IPS-15b (cell line): Measurements from ENCODE around the gene SNAP29.
"Not testable (repeated sequence)": the region's sequence is repeated elsewhere in the genome, so short reads cannot be mapped to it uniquely, and the experiment has no call there.

ENCODE experiments used
- H3K27me3 ChIP-seq: one replicate; pipeline ENCODE4 v1.6.1; 2013; ENCODE audit warnings: low read length; ENCODE audit not compliant: control insufficient read depth, insufficient read depth
- H3K36me3 ChIP-seq: one replicate; pipeline ENCODE4 v1.6.1; 2013; ENCODE audit warnings: low read length; ENCODE audit not compliant: control insufficient read depth, insufficient read depth
- H3K4me1 ChIP-seq: one replicate; pipeline ENCODE4 v1.6.1; 2013; ENCODE audit warnings: mild to moderate bottlenecking, low read length; ENCODE audit not compliant: control insufficient read depth, insufficient read depth
- H3K4me3 ChIP-seq: one replicate; pipeline ENCODE4 v1.5.1; 2013; ENCODE audit warnings: low read depth, low read length
- H3K9ac ChIP-seq: one replicate; pipeline ENCODE4 v1.6.1; 2013; ENCODE audit warnings: low read depth, mild to moderate bottlenecking, low read length
- H3K9me3 ChIP-seq: one replicate; pipeline ENCODE4 v1.6.1; 2013; ENCODE audit warnings: mild to moderate bottlenecking, low read length; ENCODE audit not compliant: control insufficient read depth, insufficient read depth

SNAP29 gene

DNA sequence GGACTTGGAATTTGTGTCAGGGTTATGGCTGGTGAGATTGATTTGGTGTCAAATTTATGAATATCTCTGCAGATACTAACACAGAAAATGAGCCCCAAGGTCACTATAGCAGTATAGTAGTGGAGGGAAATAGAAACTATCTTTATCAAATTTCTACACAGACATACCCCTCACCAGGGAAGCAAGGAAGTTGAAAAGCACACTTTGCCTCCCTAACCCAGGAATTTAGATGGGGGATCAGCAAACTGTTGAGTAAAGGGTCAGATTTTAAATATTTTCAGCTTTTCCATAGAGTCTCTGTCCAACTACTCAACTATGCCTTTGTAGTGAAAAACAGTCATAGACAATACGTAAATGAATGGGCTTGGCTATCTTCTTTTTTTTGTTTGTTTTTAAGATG, 71.2 kb downstream of the SNAP29 start:
- peaks cover 10% of the 10 kb centered on the region for H3K36me3 ChIP-seq
- H3K9ac ChIP-seq, result no peak overlapping the region
- H3K9me3 ChIP-seq, result no peaks in the 10 kb centered on the region
- H3K4me3 ChIP-seq, result no peak overlapping the region
- peaks cover 14% of the 10 kb centered on the region for H3K4me1 ChIP-seq
- no peaks in the 10 kb centered on the region for H3K27me3 ChIP-seq

GRCh38 chr22:20930435-20930834, 71.6 kb downstream of the SNAP29 start:
- Histone ChIP-seq H3K36me3 (peaks cover 10% of the 10 kb centered on the region), H3K4me1 (peaks cover 11% of the 10 kb centered on the region)
- H3K9me3 ChIP-seq, H3K9ac ChIP-seq, H3K4me3 ChIP-seq, H3K27me3 ChIP-seq: not testable (repeated sequence)

DNA sequence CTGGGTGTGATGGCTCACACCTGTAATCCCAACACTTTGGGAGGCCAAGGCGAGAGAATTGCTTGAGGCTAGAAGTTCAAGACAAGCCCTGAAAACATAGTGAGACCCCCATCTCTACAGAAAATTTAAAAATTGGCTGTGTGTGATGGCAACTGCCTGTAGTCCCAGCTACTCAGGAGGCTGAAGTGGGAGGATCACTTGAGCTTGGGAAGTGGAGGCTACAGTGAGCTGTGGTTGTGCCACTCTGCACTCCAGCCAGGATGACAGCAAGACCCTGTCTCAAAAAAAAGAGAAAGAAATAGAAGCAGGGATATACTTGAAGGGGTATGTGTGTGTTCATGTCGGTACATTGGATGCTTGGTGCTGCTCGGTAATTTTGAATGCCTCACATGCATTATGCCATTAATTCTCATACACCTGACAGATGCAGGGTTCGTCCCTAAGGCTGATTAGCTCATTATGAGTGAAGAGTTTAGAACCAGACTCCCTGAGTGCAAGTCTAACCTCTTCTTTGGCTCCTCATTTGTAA, 72.4 kb downstream of the SNAP29 start:
- Histone ChIP-seq H3K36me3 (peaks cover 10% of the 10 kb centered on the region), H3K4me1 (peaks cover 5% of the 10 kb centered on the region), H3K4me3 (no peak overlapping the region), H3K9me3 (no peaks in the 10 kb centered on the region), H3K9ac (no peak overlapping the region), H3K27me3 (no peaks in the 10 kb centered on the region)

- H3K36me3 ChIP-seq, result peaks cover 14% of the 10 kb centered on the region
- H3K4me1 ChIP-seq, result no peaks in the 10 kb centered on the region
- H3K9ac ChIP-seq, result no peak overlapping the region
- no peaks in the 10 kb centered on the region for H3K27me3 ChIP-seq
- no peak overlapping the region for H3K4me3 ChIP-seq
- H3K9me3 ChIP-seq, result no peaks in the 10 kb centered on the region
Observed at GRCh38 chr22:20933910-20934309, 75.1 kb downstream of the SNAP29 start.

GRCh38 chr22:20935049-20935448, 76.2 kb downstream of the SNAP29 start:
- not testable (repeated sequence) for H3K27me3 ChIP-seq, H3K4me3 ChIP-seq, H3K9me3 ChIP-seq, H3K4me1 ChIP-seq, H3K9ac ChIP-seq
- peaks cover 14% of the 10 kb centered on the region for H3K36me3 ChIP-seq

DNA sequence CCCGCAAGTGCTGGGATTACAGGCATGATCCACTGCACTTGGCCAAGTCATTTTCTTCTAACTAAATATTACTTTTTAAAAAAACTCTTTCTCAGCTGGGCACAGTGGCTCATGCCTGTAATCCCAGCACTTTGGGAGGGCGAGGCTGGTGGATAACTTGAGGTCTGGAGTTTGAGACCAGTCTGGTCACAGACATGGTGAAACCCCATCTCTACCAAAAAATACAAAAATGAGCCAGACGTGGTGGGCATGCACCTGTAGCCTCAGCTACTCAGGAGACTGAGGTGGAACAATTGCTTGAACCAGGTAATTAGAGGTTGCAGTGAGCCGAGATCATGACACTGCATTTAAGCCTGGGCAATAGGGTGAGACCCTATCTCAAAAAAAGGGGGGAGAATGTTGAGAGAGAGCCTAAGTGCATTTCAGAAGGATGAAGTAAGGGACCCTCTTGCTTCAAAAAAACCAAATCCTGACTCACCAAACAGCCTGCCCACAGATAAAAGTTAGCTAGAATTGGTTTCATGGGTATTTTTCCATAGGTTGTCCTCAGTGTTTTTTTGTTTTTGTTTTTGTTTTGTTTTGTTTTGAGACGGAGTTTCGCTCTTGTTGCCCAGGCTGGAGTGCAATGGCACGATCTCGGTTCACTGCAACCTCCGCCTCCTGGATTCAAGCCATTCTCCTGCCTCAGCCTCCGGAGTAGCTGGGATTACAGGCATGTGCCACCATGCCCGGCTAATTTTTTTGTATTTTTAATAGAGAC, 77.2 kb downstream of the SNAP29 start:
- H3K9ac ChIP-seq, H3K9me3 ChIP-seq, H3K27me3 ChIP-seq, H3K4me3 ChIP-seq, H3K4me1 ChIP-seq: not testable (repeated sequence)
- peaks cover 14% of the 10 kb centered on the region for H3K36me3 ChIP-seq

DNA sequence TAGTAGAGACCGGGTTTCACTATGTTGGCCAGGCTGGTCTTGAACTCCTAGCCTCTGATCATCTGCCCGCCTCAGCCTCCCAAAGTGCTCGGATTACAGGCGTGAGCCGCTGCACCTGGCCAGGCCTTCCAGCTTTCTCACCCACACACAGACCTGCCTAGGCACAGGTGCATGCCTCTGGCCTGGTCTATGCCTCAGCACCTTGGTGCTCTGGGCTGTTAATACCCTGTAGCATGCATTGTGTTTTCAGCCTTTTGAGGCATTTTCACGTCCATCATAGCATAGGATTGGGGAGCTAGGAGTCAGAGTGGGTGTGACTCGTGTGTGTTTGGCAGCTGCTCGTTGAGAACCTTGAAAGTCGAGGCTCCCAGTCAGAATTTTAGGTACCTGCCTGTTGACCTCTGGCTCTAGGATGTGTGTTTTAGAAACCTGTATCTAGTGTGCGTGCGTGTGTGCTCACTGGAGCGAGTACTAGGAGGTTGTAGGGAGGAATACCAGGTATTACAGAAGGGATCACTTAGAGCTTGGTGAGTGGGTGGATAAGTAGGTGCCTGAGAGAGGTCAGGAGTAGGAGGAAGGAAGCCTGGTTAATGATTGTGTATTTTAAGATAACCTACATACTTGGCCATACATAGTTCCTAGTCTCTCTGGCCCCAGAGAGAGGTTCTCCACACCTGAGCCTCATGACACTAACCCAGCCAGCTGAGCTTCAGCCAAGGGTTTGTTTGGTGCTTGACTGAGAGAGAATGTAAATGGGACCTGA, 78.4 kb downstream of the SNAP29 start:
- Histone ChIP-seq H3K4me3 (no peak overlapping the region), H3K36me3 (peaks cover 14% of the 10 kb centered on the region), H3K27me3 (no peaks in the 10 kb centered on the region), H3K9me3 (no peaks in the 10 kb centered on the region), H3K4me1 (no peaks in the 10 kb centered on the region), H3K9ac (no peak overlapping the region)

- no peak overlapping the region for H3K4me3 ChIP-seq
- no peaks in the 10 kb centered on the region for H3K4me1 ChIP-seq
- peaks cover 14% of the 10 kb centered on the region for H3K36me3 ChIP-seq
- no peaks in the 10 kb centered on the region for H3K9me3 ChIP-seq
- no peaks in the 10 kb centered on the region for H3K27me3 ChIP-seq
- H3K9ac ChIP-seq, result no peak overlapping the region
Observed at GRCh38 chr22:20937794-20938671, 79.2 kb downstream of the SNAP29 start.

DNA sequence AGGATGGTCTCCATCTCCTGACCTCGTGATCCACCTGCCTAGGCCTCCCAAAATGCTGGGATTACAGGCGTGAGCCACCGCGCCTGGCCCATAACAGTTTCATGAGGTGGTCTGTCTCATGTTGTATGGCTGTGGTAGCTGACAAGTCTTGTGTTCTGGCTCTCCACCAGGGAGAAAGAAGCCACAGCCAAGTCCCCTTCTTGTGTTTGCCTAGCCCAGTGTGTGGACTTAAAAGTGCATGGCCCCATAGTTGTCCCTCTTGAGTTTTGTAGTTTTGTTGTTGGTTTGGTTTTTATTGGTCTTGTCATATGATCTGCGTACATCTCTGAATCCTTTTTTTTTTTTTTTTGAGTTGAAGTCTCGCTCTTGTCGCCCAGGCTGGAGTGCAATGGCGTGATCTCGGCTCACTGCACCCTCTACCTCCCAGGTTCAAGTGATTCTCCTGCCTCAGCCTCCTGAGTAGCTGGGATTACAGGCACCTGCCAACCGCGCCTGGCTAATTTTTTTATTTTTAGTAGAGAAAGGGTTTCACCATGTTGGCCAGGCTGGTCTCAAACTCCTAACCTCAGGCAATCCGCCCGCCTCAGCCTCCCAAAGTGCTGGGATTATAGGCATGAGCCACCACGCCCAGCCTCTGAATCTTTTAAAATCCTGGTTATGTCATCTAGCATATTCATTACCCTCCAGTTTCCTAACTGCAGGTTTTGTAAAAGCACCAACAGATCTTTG, 80.8 kb downstream of the SNAP29 start:
- not testable (repeated sequence) for H3K9me3 ChIP-seq, H3K4me1 ChIP-seq, H3K27me3 ChIP-seq, H3K36me3 ChIP-seq, H3K4me3 ChIP-seq, H3K9ac ChIP-seq

GRCh38 chr22:20940186-20940651, 81.4 kb downstream of the SNAP29 start:
- Histone ChIP-seq H3K4me3 (no peak overlapping the region), H3K9ac (no peak overlapping the region), H3K9me3 (no peaks in the 10 kb centered on the region), H3K4me1 (no peaks in the 10 kb centered on the region), H3K27me3 (no peaks in the 10 kb centered on the region), H3K36me3 (peaks cover 3% of the 10 kb centered on the region)
